GM23338 (cell line): ENCODE data around the gene EDEM3. TPM values are rescaled to one million over a fixed set of nuclear protein-coding genes. Genes with fewer than 3 reads are reported as not detected.

Experiments used
- ATAC-seq: fragments of 200-7000 bp; cut with Tn5 transposase; 3 replicates; pipeline ENCODE4 v1.9.1; 2020
- DNase-seq: peaks from one replicate; pipeline ENCODE4 v3.0.0-alpha.2; 2015; ENCODE audit warnings: low spot score
- H2AFZ ChIP-seq: fragments of 200-600 bp; sonication (generic); 2 replicates; pipeline ENCODE4 v1.8.0; 2016; ENCODE audit warnings: antibody characterized with exemption, mild to moderate bottlenecking, moderate library complexity
- H3F3A ChIP-seq: fragments of 200-600 bp; sonication (generic); replicated peaks from 2 replicates; pipeline ENCODE4 v1.8.0; 2017; ENCODE audit warnings: antibody characterized with exemption, mixed run types, low read depth
- H3K27ac ChIP-seq: fragments of 200-600 bp; sonication (generic); 2 replicates; pipeline ENCODE4 v1.6.1; 2016; ENCODE audit warnings: low read depth
- H3K27me3 ChIP-seq: fragments of 200-600 bp; sonication (generic); 2 replicates; pipeline ENCODE4 v1.8.0; 2016; ENCODE audit warnings: mild to moderate bottlenecking, mixed run types, moderate library complexity; ENCODE audit not compliant: insufficient read depth
- H3K36me3 ChIP-seq: fragments of 200-600 bp; sonication (generic); 2 replicates; pipeline ENCODE4 v1.8.0; 2016; ENCODE audit warnings: mild to moderate bottlenecking; ENCODE audit not compliant: insufficient read depth
- H3K4me1 ChIP-seq: fragments of 200-600 bp; sonication (generic); 2 replicates; pipeline ENCODE4 v1.8.0; 2016; ENCODE audit warnings: mild to moderate bottlenecking, moderate library complexity; ENCODE audit not compliant: insufficient read depth
- H3K4me2 ChIP-seq: fragments of 200-600 bp; sonication (generic); 2 replicates; pipeline ENCODE4 v1.7.1; 2017; ENCODE audit warnings: mixed run types
- H3K4me3 ChIP-seq: fragments of 200-600 bp; sonication (generic); 2 replicates; pipeline ENCODE4 v1.6.1; 2016; ENCODE audit warnings: mixed run types
- H3K79me2 ChIP-seq: fragments of 200-600 bp; sonication (generic); replicated peaks from 2 replicates; pipeline ENCODE4 v1.8.0; 2017; ENCODE audit warnings: mild to moderate bottlenecking; ENCODE audit not compliant: insufficient read depth
- H3K9me2 ChIP-seq: fragments of 200-600 bp; sonication (generic); 2 replicates; pipeline ENCODE4 v1.8.0; 2017; ENCODE audit not compliant: insufficient read depth
- H4K20me1 ChIP-seq: fragments of 200-600 bp; sonication (generic); replicated peaks from 2 replicates; pipeline ENCODE4 v1.8.0; 2017; ENCODE audit warnings: mild to moderate bottlenecking; ENCODE audit not compliant: insufficient read depth
- H3K27ac Mint-ChIP-seq: 2 replicates; pipeline ENCODE4 v1.8.0; 2020; ENCODE audit warnings: inconsistent platforms, mild to moderate bottlenecking, moderate library complexity, mixed read lengths
- H3K27me3 Mint-ChIP-seq: 3 replicates; pipeline ENCODE4 v1.8.0; 2022; ENCODE audit warnings: low read depth, mild to moderate bottlenecking, moderate library complexity, mixed read lengths, inconsistent platforms; ENCODE audit not compliant: insufficient read depth, poor library complexity
- H3K36me3 Mint-ChIP-seq: 3 replicates; pipeline ENCODE4 v1.8.0; 2021; ENCODE audit warnings: low read depth, mild to moderate bottlenecking, inconsistent platforms, moderate library complexity, mixed read lengths
- H3K4me1 Mint-ChIP-seq: 3 replicates; pipeline ENCODE4 v1.8.0; 2020; ENCODE audit warnings: mild to moderate bottlenecking, inconsistent platforms, mixed read lengths
- H3K4me3 Mint-ChIP-seq: 3 replicates; pipeline ENCODE4 v1.8.0; 2021; ENCODE audit warnings: moderate library complexity, mild to moderate bottlenecking, inconsistent platforms, mixed read lengths
- H3K9me3 Mint-ChIP-seq: 3 replicates; pipeline ENCODE4 v1.8.0; 2020; ENCODE audit warnings: moderate library complexity, mild to moderate bottlenecking, inconsistent platforms, mixed read lengths
- CREB1 ChIP-seq: fragments of 250-450 bp; sonication (Bioruptor Pico); IDR thresholded peaks from 2 replicates; pipeline ENCODE4 v1.5.0; 2020; ENCODE audit warnings: low read depth, mild to moderate bottlenecking, moderate library complexity
- CTCF ChIP-seq, 2 experiments: fragments of 200-600 bp in 1 of 2; sonication (generic) in 1 of 2; conservative IDR thresholded peaks; 2 replicates each; pipeline versions ENCODE4 v1.5.1 to v1.6.1; 2016 to 2017; ENCODE audit warnings: antibody characterized with exemption in 2 of 2, low read depth in 2 of 2, mild to moderate bottlenecking in 2 of 2, moderate library complexity in 1 of 2
- ETS1 ChIP-seq: IDR thresholded peaks from 2 replicates; pipeline ENCODE4 v1.6.1; 2016; ENCODE audit warnings: antibody characterized with exemption
- EZH2 ChIP-seq: fragments of 200-600 bp; sonication (generic); IDR thresholded peaks from one replicate; pipeline ENCODE4 v1.8.0; 2017; ENCODE audit warnings: antibody characterized with exemption, mild to moderate bottlenecking, low read depth; ENCODE audit not compliant: unreplicated experiment
- EZH2phosphoT487 ChIP-seq: fragments of 200-600 bp; sonication (generic); IDR thresholded peaks from one replicate; pipeline ENCODE4 v1.8.1; 2018; ENCODE audit warnings: antibody characterized with exemption; ENCODE audit not compliant: unreplicated experiment
- JUNB ChIP-seq: IDR thresholded peaks from one replicate; pipeline ENCODE4 v1.6.1; 2016; ENCODE audit warnings: antibody characterized with exemption; ENCODE audit not compliant: unreplicated experiment
- NANOG ChIP-seq: IDR thresholded peaks from 2 replicates; pipeline ENCODE4 v1.6.1; 2016; ENCODE audit warnings: antibody characterized with exemption, borderline replicate concordance
- POLR2AphosphoS5 ChIP-seq: IDR thresholded peaks from 2 replicates; pipeline ENCODE4 v1.6.1; 2016; ENCODE audit warnings: antibody characterized with exemption, low read depth
- STAT1 ChIP-seq: IDR thresholded peaks from one replicate; pipeline ENCODE4 v1.6.1; 2016; ENCODE audit warnings: antibody characterized with exemption; ENCODE audit not compliant: unreplicated experiment
- ZNF114 ChIP-seq: fragments of 250-450 bp; sonication (Bioruptor Pico); IDR thresholded peaks from 2 replicates; pipeline ENCODE4 v1.5.0; 2020; ENCODE audit warnings: mild to moderate bottlenecking, moderate library complexity
- ZNF331 ChIP-seq: fragments of 250-450 bp; sonication (Bioruptor Pico); IDR thresholded peaks from 2 replicates; pipeline ENCODE4 v1.5.0; 2020; ENCODE audit warnings: low read depth, mild to moderate bottlenecking, moderate library complexity
- ZNF462 ChIP-seq: fragments of 250-450 bp; sonication (Bioruptor Pico); IDR thresholded peaks from 2 replicates; pipeline ENCODE4 v1.5.0; 2020; ENCODE audit warnings: mild to moderate bottlenecking, moderate library complexity
- polyA plus RNA-seq: library from polyadenylated mRNA; unstranded; fragments of >200 nt; fragmentation: Nextera tagmentation; extraction: Ambion mirVana; gene quantifications from 2 replicates; pipeline ENCODE4 v1.2.1, GENCODE V29; 2016
- total RNA-seq: library from RNA; depleted of rRNA; stranded (reverse); fragments of >200 nt; shearing (Covaris generic); gene quantifications from 2 replicates; pipeline ENCODE4 v1.2.3, GENCODE V29; 2014
- TF ChIP-seq, protein P1 (sequence below): IDR thresholded peaks from one replicate; pipeline ENCODE4 v1.6.1; 2018; ENCODE audit warnings: antibody characterized with exemption; ENCODE audit not compliant: unreplicated experiment

Gene EDEM3
- total and polyA plus RNA-seq, 2 experiments from 2014 or later: 4.8 to 11.5 TPM

GRCh38 chr1:184658055-184658454, 96.6 kb downstream of the EDEM3 start:
- peaks cover 3% of the 10 kb centered on the region for H3K4me1 Mint-ChIP-seq
- no peaks in the 10 kb centered on the region for H3K9me3 Mint-ChIP-seq
- Histone ChIP-seq H3K4me1 (no peaks in the 10 kb centered on the region), H3K27me3 (no peaks in the 10 kb centered on the region), H3K4me3 (no peak overlapping the region), H3K4me2 (no peak overlapping the region), H3K36me3 (no peaks in the 10 kb centered on the region; the same call in 1 of the 2 replicates), H3K79me2 (no peaks in the 10 kb centered on the region), H3K9me2 (0 out of 2 replicates have a peak, but pooled peaks cover 9% of the 10 kb centered on the region), H4K20me1 (no peaks in the 10 kb centered on the region), H2AFZ (no peak overlapping the region), H3F3A (no peaks in the 10 kb centered on the region), H3K27ac (no peak overlapping the region)
- ATAC-seq: no peak
- H3K36me3 Mint-ChIP-seq: no peaks in the 10 kb centered on the region
- DNase-seq: no peak
- peaks cover 2% of the 10 kb centered on the region for H3K27me3 Mint-ChIP-seq
- TF ChIP-seq EZH2: no peak
- TF ChIP-seq ZNF331 (CRISPR knock-in tag): no peak
- TF ChIP-seq POLR2AphosphoS5: no peak
- no peak for TF ChIP-seq ETS1
- TF ChIP-seq ZNF114 (CRISPR knock-in tag): no peak
- TF ChIP-seq ZNF462 (CRISPR knock-in tag): no peak
- TF ChIP-seq, protein P1, sequence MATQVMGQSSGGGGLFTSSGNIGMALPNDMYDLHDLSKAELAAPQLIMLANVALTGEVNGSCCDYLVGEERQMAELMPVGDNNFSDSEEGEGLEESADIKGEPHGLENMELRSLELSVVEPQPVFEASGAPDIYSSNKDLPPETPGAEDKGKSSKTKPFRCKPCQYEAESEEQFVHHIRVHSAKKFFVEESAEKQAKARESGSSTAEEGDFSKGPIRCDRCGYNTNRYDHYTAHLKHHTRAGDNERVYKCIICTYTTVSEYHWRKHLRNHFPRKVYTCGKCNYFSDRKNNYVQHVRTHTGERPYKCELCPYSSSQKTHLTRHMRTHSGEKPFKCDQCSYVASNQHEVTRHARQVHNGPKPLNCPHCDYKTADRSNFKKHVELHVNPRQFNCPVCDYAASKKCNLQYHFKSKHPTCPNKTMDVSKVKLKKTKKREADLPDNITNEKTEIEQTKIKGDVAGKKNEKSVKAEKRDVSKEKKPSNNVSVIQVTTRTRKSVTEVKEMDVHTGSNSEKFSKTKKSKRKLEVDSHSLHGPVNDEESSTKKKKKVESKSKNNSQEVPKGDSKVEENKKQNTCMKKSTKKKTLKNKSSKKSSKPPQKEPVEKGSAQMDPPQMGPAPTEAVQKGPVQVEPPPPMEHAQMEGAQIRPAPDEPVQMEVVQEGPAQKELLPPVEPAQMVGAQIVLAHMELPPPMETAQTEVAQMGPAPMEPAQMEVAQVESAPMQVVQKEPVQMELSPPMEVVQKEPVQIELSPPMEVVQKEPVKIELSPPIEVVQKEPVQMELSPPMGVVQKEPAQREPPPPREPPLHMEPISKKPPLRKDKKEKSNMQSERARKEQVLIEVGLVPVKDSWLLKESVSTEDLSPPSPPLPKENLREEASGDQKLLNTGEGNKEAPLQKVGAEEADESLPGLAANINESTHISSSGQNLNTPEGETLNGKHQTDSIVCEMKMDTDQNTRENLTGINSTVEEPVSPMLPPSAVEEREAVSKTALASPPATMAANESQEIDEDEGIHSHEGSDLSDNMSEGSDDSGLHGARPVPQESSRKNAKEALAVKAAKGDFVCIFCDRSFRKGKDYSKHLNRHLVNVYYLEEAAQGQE: no peak
- no peak for TF ChIP-seq CREB1 (CRISPR knock-in tag)
- no peak for TF ChIP-seq NANOG
- no peak for TF ChIP-seq CTCF (conservative IDR thresholded peaks at IDR 0.05; ENCODE audit: low read depth in 2 of 2)
- no peak for TF ChIP-seq EZH2phosphoT487
- TF ChIP-seq JUNB: no peak
- TF ChIP-seq STAT1: no peak
- no peak overlapping the region for H3K4me3 Mint-ChIP-seq
- no peak overlapping the region for H3K27ac Mint-ChIP-seq
